Endothelial cell (in vitro differentiated cells): ENCODE measurements around the gene KAZALD1. TPM values are rescaled to one million over a fixed set of nuclear protein-coding genes. Genes with fewer than 3 reads are reported as not detected.

ENCODE experiments used
- DNase-seq: peaks from one replicate; pipeline ENCODE4 v3.0.0; 2021; ENCODE audit warnings: low spot score
- H3K27ac Mint-ChIP-seq: one replicate; pipeline ENCODE4 v1.8.0; 2021; ENCODE audit warnings: mixed read lengths, inconsistent platforms; ENCODE audit not compliant: unreplicated experiment
- H3K27me3 Mint-ChIP-seq: one replicate; pipeline ENCODE4 v1.8.0; 2021; ENCODE audit warnings: mild to moderate bottlenecking, moderate library complexity, mixed read lengths, inconsistent platforms; ENCODE audit not compliant: unreplicated experiment
- H3K36me3 Mint-ChIP-seq: one replicate; pipeline ENCODE4 v1.8.0; 2021; ENCODE audit warnings: mild to moderate bottlenecking, low read depth, mixed read lengths, inconsistent platforms; ENCODE audit not compliant: unreplicated experiment
- H3K4me1 Mint-ChIP-seq: one replicate; pipeline ENCODE4 v1.8.0; 2021; ENCODE audit warnings: mild to moderate bottlenecking, mixed read lengths, inconsistent platforms; ENCODE audit not compliant: unreplicated experiment
- H3K4me3 Mint-ChIP-seq: one replicate; pipeline ENCODE4 v1.8.0; 2021; ENCODE audit warnings: mild to moderate bottlenecking, mixed read lengths, inconsistent platforms; ENCODE audit not compliant: unreplicated experiment
- H3K9me3 Mint-ChIP-seq: one replicate; pipeline ENCODE4 v1.8.0; 2021; ENCODE audit warnings: mixed read lengths, inconsistent platforms; ENCODE audit not compliant: unreplicated experiment
- total RNA-seq: library from RNA; stranded (reverse); fragmentation: NEBNext Ultra II Directional; extraction: Animal tissue kit (Norgen Biotek cat#: 25700); gene quantifications from one replicate; pipeline ENCODE4 v1.2.1, GENCODE V29; 2021; ENCODE audit not compliant: unreplicated experiment
- TF ChIP-seq, protein P1 (sequence below): fragments of 200-600 bp; sonication (generic); IDR thresholded peaks from one replicate; pipeline ENCODE4 v1.5.0; 2021; ENCODE audit warnings: antibody characterized with exemption; ENCODE audit not compliant: unreplicated experiment

The KAZALD1 gene
- total RNA-seq, 1 donor from 2014 or later, result 10.6 TPM

DNA sequence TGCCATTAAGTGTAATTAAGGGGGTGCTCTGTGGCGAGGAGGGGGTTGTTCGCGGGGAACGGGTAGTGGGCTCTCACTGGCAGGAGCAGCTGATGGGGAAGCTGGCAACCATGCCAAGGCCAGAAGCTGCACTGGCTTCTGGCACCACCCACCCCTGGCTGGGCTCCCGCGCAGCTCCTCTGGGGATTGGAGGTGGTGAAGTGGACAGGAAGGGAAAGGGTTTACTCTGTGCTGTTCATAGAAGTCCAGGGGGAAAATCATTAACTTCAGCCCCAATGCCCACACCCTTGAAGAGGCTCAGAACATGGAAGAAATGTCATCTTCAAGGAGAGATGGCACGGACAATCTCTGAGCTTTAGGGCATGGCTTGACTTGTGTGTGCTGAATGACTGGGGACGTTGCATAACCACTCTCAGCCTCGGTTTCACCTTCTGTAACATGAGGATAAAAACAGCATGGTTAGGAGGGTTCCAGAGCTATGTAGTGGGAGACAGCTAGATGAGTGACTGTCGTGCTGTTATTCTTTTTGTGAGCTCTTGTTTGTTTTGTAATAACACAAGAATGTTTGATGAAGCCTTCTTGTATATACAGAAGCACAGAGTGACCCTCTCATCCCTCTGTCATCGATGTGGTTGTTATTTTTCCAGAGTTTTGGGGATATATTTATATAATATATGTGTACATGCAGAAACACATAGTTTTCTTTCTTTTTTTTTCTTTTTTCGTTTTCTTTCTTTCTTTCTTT lies 29.9 kb downstream of the KAZALD1 start:
- DNase-seq, result no peak
- Mint-ChIP-seq H3K4me1 (peaks cover 41% of the 10 kb centered on the region), H3K4me3 (no peak overlapping the region), H3K27me3 (peaks cover 11% of the 10 kb centered on the region), H3K9me3 (no peaks in the 10 kb centered on the region), H3K27ac (no peak overlapping the region), H3K36me3 (peaks cover 4% of the 10 kb centered on the region)
- TF ChIP-seq, protein P1, sequence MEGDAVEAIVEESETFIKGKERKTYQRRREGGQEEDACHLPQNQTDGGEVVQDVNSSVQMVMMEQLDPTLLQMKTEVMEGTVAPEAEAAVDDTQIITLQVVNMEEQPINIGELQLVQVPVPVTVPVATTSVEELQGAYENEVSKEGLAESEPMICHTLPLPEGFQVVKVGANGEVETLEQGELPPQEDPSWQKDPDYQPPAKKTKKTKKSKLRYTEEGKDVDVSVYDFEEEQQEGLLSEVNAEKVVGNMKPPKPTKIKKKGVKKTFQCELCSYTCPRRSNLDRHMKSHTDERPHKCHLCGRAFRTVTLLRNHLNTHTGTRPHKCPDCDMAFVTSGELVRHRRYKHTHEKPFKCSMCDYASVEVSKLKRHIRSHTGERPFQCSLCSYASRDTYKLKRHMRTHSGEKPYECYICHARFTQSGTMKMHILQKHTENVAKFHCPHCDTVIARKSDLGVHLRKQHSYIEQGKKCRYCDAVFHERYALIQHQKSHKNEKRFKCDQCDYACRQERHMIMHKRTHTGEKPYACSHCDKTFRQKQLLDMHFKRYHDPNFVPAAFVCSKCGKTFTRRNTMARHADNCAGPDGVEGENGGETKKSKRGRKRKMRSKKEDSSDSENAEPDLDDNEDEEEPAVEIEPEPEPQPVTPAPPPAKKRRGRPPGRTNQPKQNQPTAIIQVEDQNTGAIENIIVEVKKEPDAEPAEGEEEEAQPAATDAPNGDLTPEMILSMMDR, result no peak

DNA sequence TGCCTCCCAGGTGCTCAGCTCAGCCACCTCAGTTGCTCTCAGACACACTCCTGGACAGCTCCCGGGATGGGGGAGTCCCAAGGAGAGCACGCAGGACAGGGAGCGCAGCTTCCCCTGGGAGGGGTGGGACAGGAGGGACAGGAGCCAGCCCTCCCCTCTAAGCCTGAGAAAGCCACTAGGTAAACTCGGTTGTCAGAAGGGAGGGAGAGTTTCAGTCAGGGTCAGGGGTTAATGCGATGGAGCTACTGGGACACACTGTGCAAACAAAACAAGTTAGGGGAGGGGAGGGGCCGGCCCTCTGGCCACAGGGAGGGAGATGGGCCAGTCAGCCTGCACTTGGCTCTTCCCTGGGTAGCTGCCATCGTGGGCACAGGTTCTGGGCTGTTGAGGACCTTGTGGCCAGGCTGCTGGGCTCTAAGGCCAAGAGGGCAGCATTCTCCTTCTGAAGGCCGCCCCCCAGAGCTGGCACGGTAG lies 31.1 kb downstream of the KAZALD1 start:
- Mint-ChIP-seq H3K27ac (no peak overlapping the region), H3K27me3 (peaks cover 13% of the 10 kb centered on the region), H3K4me1 (peaks cover 39% of the 10 kb centered on the region), H3K9me3 (no peaks in the 10 kb centered on the region), H3K36me3 (peaks cover 4% of the 10 kb centered on the region), H3K4me3 (no peak overlapping the region)
- DNase-seq, result no peak
- TF ChIP-seq, protein P1, result no peak

DNA sequence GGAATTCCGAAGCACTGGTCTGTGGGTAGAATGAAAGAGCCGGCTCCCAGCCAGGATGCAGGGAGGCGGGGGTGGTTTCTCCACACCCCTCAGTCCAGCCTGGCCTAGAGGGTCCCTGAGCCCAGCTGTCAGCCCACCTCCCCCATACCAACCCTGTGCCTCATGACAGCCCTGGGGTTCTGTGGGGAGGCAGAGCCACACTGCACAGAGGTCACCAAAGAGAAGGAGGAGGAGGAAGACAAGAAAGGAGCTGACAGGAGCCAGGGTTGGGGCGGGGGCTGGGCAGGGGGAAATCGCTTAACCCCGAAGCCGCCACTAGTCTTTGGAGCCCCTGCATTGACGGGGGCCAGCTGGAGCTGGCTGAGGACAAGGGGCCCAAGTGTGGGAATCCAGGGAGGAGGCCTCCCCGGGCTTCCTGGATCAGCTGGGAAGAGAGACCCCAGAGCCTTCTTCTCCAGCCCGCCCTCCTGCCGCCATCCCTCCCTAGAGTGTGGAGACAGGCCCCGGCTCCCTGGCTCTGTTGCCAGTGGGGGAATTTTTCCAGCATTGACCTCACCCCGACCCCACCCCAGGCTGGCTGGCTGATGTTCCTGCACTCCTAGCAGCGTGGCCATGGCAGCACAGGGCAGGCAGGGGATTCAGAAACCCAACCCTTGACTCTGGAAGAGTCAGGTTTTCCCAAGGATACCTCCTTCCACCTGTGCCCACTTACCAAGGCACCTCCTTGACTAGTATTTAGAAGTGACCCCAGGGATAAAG lies 32.5 kb downstream of the KAZALD1 start:
- H3K9me3 Mint-ChIP-seq, result no peaks in the 10 kb centered on the region
- no peak for DNase-seq
- H3K27ac Mint-ChIP-seq, result no peak overlapping the region
- H3K36me3 Mint-ChIP-seq, result peaks cover 4% of the 10 kb centered on the region
- H3K4me3 Mint-ChIP-seq, result no peak overlapping the region
- H3K4me1 Mint-ChIP-seq, result peaks cover 30% of the 10 kb centered on the region
- TF ChIP-seq, protein P1, result no peak
- peaks cover 13% of the 10 kb centered on the region for H3K27me3 Mint-ChIP-seq

DNA sequence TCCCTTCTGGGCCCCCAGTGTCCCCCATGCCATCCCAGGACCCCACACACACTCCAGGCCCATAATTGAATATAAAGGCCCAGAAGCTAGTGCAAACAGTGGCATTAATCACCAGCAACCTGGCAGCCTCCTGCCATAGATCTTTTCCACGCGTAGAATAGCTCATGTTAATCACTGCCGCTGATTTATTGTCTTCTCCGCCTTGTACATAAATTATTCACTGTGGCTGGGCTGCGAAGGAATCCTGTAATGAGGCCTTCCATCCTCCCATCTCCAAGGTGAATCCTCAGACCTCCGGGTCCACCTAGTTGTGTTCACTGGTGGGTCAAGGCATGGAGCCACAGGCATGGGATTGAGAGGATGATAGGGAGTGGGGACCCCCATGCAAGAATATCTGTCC lies 33.2 kb downstream of the KAZALD1 start:
- Mint-ChIP-seq H3K9me3 (no peaks in the 10 kb centered on the region), H3K27me3 (peaks cover 13% of the 10 kb centered on the region), H3K27ac (no peak overlapping the region), H3K36me3 (peaks cover 4% of the 10 kb centered on the region), H3K4me3 (no peak overlapping the region), H3K4me1 (peaks cover 29% of the 10 kb centered on the region)
- TF ChIP-seq, protein P1, result no peak
- no peak for DNase-seq
